Esophagus squamous epithelium (tissue), 5 donors: ENCODE measurements around the gene PTGS1. TPM values are rescaled to one million over a fixed set of nuclear protein-coding genes. Genes with fewer than 3 reads are reported as not detected.

ENCODE experiments used
- DNase-seq: peaks from one replicate; lab custom pipeline; 2025; lab: John Stamatoyannopoulos, UW
- H3K27ac ChIP-seq, 4 donors: fragments of 200-600 bp; sonication (generic); one replicate each; pipeline ENCODE4 v1.5.1; 2016 to 2019; ENCODE audit warnings: mild to moderate bottlenecking in 1 of 4
- H3K27me3 ChIP-seq, 4 donors: fragments of 200-600 bp; sonication (generic); 1 replicate in 3 of 4; 2 replicates in 1 of 4; pipeline versions ENCODE4 v1.5.1 to v1.6.0; 2017 to 2021; ENCODE audit warnings: antibody characterized with exemption in 1 of 4
- H3K36me3 ChIP-seq, 3 donors: fragments of 200-600 bp; sonication (generic); one replicate each; pipeline ENCODE4 v1.5.1; 2016 to 2019
- H3K4me1 ChIP-seq, 3 donors: fragments of 200-600 bp; sonication (generic); one replicate each; pipeline ENCODE4 v1.5.1; 2017 to 2019
- H3K4me3 ChIP-seq, 4 donors: fragments of 200-600 bp; sonication (generic); 1 replicate in 3 of 4; 2 replicates in 1 of 4; pipeline ENCODE4 v1.5.1; 2016 to 2019; ENCODE audit warnings: mild to moderate bottlenecking in 2 of 4, moderate library complexity in 1 of 4
- H3K9me3 ChIP-seq, 3 donors: fragments of 200-600 bp; sonication (generic); one replicate each; pipeline ENCODE4 v1.5.1; 2016 to 2019
- CTCF ChIP-seq, 6 experiments: fragments of 450-650 bp in 4 of 6; fragments of 200-600 bp in 2 of 6; sonication (generic) in 2 of 6; IDR thresholded peaks; one replicate each; pipeline ENCODE4 v1.5.1; 2016 to 2019; ENCODE audit warnings: antibody characterized with exemption in 6 of 6, mild to moderate bottlenecking in 4 of 6, moderate library complexity in 4 of 6
- POLR2A ChIP-seq, 4 donors: fragments of 450-650 bp; IDR thresholded peaks; one replicate each; pipeline ENCODE4 v1.6.1; 2017; ENCODE audit warnings: antibody characterized with exemption in 4 of 4, mild to moderate bottlenecking in 4 of 4, moderate library complexity in 3 of 4
- WGBS, 2 donors: methylation state at CpG; one replicate each; pipeline ENCODE4 v1.1.5; 2018; 5-methylcytosine and 5-hydroxymethylcytosine counted together
- intact Hi-C: fragments of 100-400 bp; cut with DNase I; formaldehyde crosslinking; loops from one replicate; pipeline ENCODE4 v1.15.0; 2022
- total RNA-seq, 4 donors: library from RNA; depleted of rRNA; stranded (reverse); fragments of >200 nt; gene quantifications; one replicate each; pipeline ENCODE4 v1.1.0, GENCODE V29; 2016
- donor health status: DM: yes; HTN: yes; CAD: no.

Gene PTGS1
- total RNA-seq, 4 donors from 2014 or later: 15.6 to 36.1 (median 30.3) TPM

DNA sequence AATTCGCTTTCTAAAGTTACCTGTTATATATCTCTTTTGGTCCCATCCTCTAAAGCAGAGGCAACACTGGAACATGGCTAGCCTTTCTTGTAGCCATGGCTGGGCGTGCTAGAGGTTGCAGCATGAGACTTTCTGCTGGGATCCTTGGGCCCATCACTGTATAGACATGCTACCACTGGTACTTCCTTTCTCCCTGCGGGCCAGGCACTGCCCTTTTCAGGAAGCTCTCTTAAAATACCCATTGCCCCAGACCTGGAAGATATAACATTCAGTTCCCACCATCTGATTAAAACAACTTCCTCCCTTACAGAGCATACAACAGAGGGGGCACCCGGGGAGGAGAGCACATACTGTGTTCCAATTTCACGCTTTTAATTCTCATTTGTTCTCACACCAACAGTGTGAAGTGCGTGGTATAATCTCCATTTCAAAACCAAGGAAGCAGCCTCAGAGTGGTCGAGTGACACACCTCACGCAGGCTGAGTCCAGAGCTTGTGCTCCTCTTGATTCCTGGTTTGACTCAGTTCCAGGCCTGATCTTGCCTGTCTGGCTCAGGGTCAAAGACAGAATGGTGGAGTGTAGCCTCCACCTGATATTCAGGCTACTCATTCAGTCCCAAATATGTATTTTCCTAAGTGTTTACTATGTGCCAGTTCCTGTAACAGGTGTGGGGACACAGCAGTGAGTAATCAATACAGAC, 22.6 kb downstream of the PTGS1 start:
- no peaks in the 10 kb centered on the region for H3K27me3 ChIP-seq
- no peak overlapping the region for H3K4me3 ChIP-seq
- intact Hi-C loops: no loop called here
- H3K9me3 ChIP-seq: no peaks in the 10 kb centered on the region
- DNase-seq: no peak
- H3K36me3 ChIP-seq: peaks cover 0 to 22% (median 0%) of the 10 kb centered on the region in 3 donors
- TF ChIP-seq CTCF (IDR thresholded peaks at IDR 0.05) (no peak), POLR2A (IDR thresholded peaks at IDR 0.05) (no peak)
- peaks cover 0 to 62% (median 23%) of the 10 kb centered on the region in 3 donors for H3K4me1 ChIP-seq
- 47 to 66% methylated on average over 6 of the region's 8 CpGs for WGBS, 2 donors
- H3K27ac ChIP-seq: peak overlapping the region; percentile 68 to 85 (median 75)

- peaks cover 0 to 22% (median 0%) of the 10 kb centered on the region in 3 donors for H3K36me3 ChIP-seq
- no peaks in the 10 kb centered on the region for H3K27me3 ChIP-seq
- no peak for DNase-seq
- H3K9me3 ChIP-seq: no peaks in the 10 kb centered on the region
- H3K4me3 ChIP-seq: no peak overlapping the region
- 20 to 26% methylated on average over 9 of the region's 9 CpGs for WGBS, 2 donors
- peaks cover 0 to 57% (median 23%) of the 10 kb centered on the region in 3 donors for H3K4me1 ChIP-seq
- intact Hi-C loops: no loop called here
- TF ChIP-seq CTCF (IDR thresholded peaks at IDR 0.05): no peak
- no peak for TF ChIP-seq POLR2A (IDR thresholded peaks at IDR 0.05)
- H3K27ac ChIP-seq: peak overlapping the region; percentile 68 to 85 (median 75)
These were observed 23.7 kb downstream of the PTGS1 start for GRCh38 chr9:122394265-122395125.

- Histone ChIP-seq H3K27me3 (no peaks in the 10 kb centered on the region), H3K27ac (no peak overlapping the region), H3K36me3 (peaks cover 0 to 19% (median 0%) of the 10 kb centered on the region in 3 donors), H3K4me1 (peaks cover 0 to 39% (median 19%) of the 10 kb centered on the region in 3 donors), H3K4me3 (no peak overlapping the region), H3K9me3 (no peaks in the 10 kb centered on the region)
- no peak for DNase-seq
- WGBS, 2 donors: 69 to 70% methylated on average over 2 of the region's 2 CpGs
- intact Hi-C loops: no loop called here
- TF ChIP-seq CTCF (IDR thresholded peaks at IDR 0.05): no peak
- no peak for TF ChIP-seq POLR2A (IDR thresholded peaks at IDR 0.05)
These were observed 25.9 kb downstream of the PTGS1 start for GRCh38 chr9:122396614-122397148.

DNA sequence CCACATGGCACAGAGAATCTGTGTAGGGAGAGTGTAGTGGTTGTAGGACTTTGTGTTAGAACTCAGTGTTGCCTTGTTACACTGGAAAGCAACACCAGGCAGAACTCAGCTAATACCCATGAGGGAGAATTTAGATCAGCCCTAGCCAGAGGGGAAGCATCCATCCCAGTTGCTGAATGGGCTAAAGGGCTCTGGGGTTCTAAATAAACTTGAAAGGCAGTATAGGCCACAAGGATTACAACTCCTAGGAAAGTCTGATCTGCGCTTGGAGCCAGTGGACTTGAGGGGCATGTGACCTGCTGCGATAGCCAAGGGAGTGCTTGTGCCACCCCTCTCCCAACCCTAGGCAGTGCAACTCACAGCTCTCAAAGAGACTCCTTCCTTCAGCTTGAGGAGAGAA, 26.9 kb downstream of the PTGS1 start:
- intact Hi-C loops: no loop called here
- H3K4me1 ChIP-seq: peaks cover 0 to 28% (median 23%) of the 10 kb centered on the region in 3 donors
- 86 to 94% methylated on average over 1 to 2 of the region's 2 CpGs for whole genome bisulfite sequencing, 2 donors
- H3K36me3 ChIP-seq: peaks cover 0 to 8% (median 0%) of the 10 kb centered on the region in 3 donors
- no peak overlapping the region for H3K4me3 ChIP-seq
- no peaks in the 10 kb centered on the region for H3K9me3 ChIP-seq
- no peak for DNase-seq
- TF ChIP-seq POLR2A (IDR thresholded peaks at IDR 0.05): no peak
- TF ChIP-seq CTCF (IDR thresholded peaks at IDR 0.05): no peak
- no peak overlapping the region for H3K27ac ChIP-seq
- H3K27me3 ChIP-seq: no peaks in the 10 kb centered on the region
